GM18507 (cell line): ENCODE data around the gene UMODL1.

ENCODE experiments used
- DNase-seq: peaks from one replicate; pipeline ENCODE4 v3.0.0; 2011; ENCODE audit warnings: low read depth; ENCODE audit not compliant: insufficient read length; ENCODE audit errors: extremely low spot score
- FAIRE-seq: peaks from 2 replicates; lab custom pipeline; 2011; peaks lifted over from hg19 to GRCh38; lab: Jason Lieb, UNC

UMODL1 gene

GRCh38 chr21:42191064-42191463 lies 119.9 kb downstream of the UMODL1 start:
- FAIRE-seq (no peak), DNase-seq (no peak)

DNA sequence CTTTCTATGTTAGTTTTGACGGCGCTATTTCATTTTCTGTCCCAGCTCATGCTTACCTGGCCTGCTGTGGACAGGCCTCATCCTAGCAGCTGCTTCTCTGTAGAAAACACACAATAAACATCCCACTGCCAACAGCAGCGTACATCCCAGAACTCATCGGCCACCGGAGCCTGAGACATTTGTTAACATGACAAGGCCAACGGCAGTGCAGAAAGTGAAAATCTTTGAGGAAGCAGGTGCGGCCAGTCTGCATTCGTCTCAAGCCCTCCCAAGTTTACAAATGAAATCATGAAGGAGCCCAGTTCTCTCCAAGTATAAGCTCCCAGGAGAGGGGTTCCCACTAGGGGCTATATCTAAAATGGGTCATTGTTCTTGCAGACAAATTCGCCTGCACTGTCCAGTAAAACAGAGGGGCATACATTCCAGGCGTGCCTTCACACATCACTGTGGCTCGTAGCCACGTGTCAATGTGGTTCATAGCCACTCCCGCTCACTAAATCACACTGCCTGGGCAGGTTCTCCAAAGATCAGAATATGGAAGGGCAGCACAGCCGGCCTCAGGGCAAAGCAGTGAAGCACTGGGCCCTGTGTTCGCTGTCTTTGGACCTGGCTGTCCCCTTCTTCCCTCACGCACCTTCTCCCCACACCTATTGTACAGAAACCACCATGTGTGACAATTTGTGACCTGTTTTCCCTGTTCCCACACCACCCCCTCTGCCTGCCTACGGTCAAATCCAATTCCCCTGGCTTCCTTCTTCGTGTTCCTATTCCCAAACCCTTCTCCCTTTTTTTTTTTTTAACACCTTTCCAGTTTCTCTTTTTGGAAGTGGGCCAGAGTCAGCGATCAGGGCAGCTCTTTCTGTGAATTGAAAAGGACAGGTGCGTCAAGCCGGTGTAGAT lies 120.8 kb downstream of the UMODL1 start:
- DNase-seq (no peak), FAIRE-seq (no peak)
